HG03520 (cell line): ENCODE data around the gene TRANK1.
A peak's percentile ranks its signal among the peaks of the same experiment; 100 is the strongest.

Source experiments
- ATAC-seq: cut with Tn5 transposase; IDR thresholded peaks from one replicate; pipeline ENCODE4 v1.9.1; 2021; ENCODE audit warnings: mild to moderate bottlenecking, moderate library complexity; ENCODE audit not compliant: unreplicated experiment

Gene TRANK1

GRCh38 chr3:36811768-36812167 lies 133.1 kb downstream of the TRANK1 start:
- ATAC-seq = no peak

GRCh38 chr3:36804295-36805055 lies 140.4 kb downstream of the TRANK1 start:
- no peak for ATAC-seq

- no peak for ATAC-seq
These were observed 141.6 kb downstream of the TRANK1 start for GRCh38 chr3:36803091-36803791.

GRCh38 chr3:36800533-36801116 lies 144.2 kb downstream of the TRANK1 start:
- no peak for ATAC-seq

GRCh38 chr3:36796881-36797280 lies 148.0 kb downstream of the TRANK1 start:
- ATAC-seq = no peak

GRCh38 chr3:36796161-36796560 lies 148.7 kb downstream of the TRANK1 start:
- ATAC-seq = no peak

- ATAC-seq = no peak
These were observed 149.2 kb downstream of the TRANK1 start for GRCh38 chr3:36795622-36796021.

GRCh38 chr3:36792342-36792741 lies 152.5 kb downstream of the TRANK1 start:
- ATAC-seq = no peak

- no peak for ATAC-seq
These were observed 154.1 kb downstream of the TRANK1 start for GRCh38 chr3:36790765-36791164.

- ATAC-seq = no peak
These were observed 157.6 kb downstream of the TRANK1 start for GRCh38 chr3:36786921-36787890.

- ATAC-seq = no peak
These were observed 160.7 kb downstream of the TRANK1 start for GRCh38 chr3:36784138-36784635.

- ATAC-seq = peak; percentile 61
These were observed 167.2 kb downstream of the TRANK1 start for GRCh38 chr3:36777424-36778218.
